Breast epithelium (tissue), 3 donors: Measurements from ENCODE around the gene GLDC.

Experiments used
- POLR2A ChIP-seq: fragments of 450-650 bp; IDR thresholded peaks from one replicate; pipeline ENCODE4 v1.6.1; 2016; ENCODE audit warnings: antibody characterized with exemption, mild to moderate bottlenecking, moderate library complexity
- TF ChIP-seq, protein P1 (sequence below), 3 donors: fragments of 450-650 bp; IDR thresholded peaks; one replicate each; pipeline ENCODE4 v1.5.1; 2016 to 2017; ENCODE audit warnings: antibody characterized with exemption in 3 of 3, mild to moderate bottlenecking in 3 of 3, moderate library complexity in 3 of 3

DNA sequence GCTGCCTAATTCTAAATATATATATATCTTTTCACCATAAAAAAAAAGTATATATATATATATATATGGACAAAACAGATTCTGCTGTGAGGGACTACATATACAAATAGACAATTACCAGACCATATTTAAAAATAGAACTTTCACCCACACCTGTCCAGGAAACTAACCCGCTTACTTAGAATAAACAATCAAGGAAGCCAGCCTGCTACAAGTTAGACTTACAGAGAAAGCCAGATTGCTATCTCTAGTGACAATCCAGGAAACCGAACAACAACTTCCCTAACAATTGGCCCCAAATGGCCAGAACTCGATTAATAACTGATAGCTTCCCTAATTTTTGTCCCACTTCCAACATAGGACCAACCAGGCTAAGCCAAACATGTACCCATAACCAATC lies 5.9 kb downstream of the GLDC start:
- TF ChIP-seq, protein P1, sequence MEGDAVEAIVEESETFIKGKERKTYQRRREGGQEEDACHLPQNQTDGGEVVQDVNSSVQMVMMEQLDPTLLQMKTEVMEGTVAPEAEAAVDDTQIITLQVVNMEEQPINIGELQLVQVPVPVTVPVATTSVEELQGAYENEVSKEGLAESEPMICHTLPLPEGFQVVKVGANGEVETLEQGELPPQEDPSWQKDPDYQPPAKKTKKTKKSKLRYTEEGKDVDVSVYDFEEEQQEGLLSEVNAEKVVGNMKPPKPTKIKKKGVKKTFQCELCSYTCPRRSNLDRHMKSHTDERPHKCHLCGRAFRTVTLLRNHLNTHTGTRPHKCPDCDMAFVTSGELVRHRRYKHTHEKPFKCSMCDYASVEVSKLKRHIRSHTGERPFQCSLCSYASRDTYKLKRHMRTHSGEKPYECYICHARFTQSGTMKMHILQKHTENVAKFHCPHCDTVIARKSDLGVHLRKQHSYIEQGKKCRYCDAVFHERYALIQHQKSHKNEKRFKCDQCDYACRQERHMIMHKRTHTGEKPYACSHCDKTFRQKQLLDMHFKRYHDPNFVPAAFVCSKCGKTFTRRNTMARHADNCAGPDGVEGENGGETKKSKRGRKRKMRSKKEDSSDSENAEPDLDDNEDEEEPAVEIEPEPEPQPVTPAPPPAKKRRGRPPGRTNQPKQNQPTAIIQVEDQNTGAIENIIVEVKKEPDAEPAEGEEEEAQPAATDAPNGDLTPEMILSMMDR (IDR thresholded peaks at IDR 0.05): no peak
- no peak for TF ChIP-seq POLR2A
